ENCODE results near the gene NKIRAS2.

NKIRAS2 gene

GRCh38 chr17:42027590-42027889 is 7.7 kb downstream of the NKIRAS2 start:
- DNase-seq (ENCODE audit: low spot score) = no peak

- DNase-seq (ENCODE audit: low spot score) = peak; percentile 63
Measured at GRCh38 chr17:42027961-42028790, 8.3 kb downstream of the NKIRAS2 start.

- DNase-seq (ENCODE audit: low spot score) = no peak
Measured at GRCh38 chr17:42028791-42029127, 8.9 kb downstream of the NKIRAS2 start.

DNA sequence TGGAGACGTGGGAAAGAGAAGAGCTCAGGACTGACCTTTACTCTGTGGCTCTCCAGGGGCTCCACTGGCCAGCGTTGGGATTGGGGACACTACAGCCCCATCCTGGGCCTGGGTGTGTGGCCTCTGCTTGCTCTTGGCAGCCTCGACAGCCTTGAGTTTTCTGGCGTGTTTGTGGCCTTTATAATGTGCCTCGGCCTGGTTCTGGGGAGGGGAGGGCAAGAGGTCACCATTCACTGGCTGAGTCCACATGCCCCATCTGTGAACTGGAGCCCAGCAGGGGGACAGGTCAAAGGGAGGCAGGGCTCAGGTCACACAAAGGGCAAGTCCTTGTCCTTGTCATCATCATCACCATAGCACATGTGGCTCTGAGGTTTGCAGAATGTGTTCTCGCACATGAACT is 11.7 kb downstream of the NKIRAS2 start:
- DNase-seq (ENCODE audit: low spot score) = peak; percentile 28

DNA sequence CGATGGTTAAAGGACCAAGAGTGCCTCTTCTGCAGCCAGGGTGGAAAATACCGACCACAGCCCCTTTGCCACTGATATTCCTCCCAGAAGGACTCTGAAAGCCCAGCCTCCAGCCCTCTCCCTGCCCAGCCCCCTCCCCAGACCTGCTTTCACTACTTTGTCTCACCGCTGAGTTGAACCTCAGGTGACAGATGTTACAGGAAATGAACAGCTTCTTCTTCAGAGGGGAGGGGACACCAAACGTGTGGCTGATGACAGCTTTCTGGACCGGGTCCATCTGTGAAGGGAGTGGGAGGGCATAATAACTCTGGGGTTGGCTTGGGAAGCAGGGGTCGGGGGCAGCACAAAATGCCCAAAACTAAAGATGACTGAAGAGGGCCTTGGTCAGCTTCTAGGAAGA is 14.2 kb downstream of the NKIRAS2 start:
- DNase-seq (ENCODE audit: low spot score) = no peak

GRCh38 chr17:42038221-42038973 is 18.5 kb downstream of the NKIRAS2 start:
- no peak for DNase-seq (ENCODE audit: low spot score)

DNA sequence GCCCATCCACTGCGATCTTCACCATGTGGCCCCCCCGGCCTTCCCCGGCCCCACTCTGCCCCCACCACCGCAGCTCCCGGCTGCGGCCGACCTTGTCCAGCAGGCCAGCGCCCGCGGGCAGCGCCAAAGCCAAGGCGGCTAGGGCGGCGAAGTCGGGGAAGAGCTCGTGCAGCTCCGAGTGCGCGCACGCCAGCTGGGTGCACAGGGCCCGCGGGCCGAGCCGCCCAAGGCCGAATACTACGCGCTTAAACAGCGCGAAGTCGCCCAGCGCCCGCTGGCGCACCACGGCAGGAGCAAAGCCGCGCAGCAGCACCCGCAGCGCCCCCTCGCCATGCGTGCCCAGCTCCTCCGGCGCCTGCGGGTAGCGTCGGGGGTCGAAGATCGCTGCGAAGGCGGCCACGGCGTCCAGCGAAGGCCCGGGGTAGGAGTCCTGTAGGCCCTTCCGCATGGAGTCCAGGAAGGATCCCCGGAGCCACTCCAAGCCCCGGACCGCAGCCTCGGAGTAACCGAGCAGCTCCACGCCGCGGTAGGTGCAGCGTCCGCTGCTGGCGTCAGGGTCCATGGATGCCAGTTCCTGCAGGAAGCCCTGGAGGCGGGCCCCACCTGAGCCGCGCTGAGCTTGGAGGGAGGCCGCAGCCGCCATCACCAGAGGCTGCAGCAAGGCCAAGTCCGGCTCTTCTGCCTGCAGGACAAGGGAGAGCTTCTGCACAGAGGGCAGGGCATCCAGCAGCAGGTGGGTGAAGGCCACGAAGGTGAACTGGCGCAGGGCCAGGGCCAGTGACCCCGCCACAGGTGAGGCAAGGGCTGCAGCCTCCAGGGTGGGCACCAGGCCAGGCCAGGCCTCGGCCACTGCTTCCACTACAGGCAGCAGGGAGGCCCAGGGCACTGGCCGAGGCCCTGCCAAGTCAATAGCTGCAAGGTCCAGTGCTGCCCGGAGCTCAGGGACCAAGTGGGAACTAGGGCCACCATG is 20.2 kb downstream of the NKIRAS2 start:
- no peak for DNase-seq (ENCODE audit: low spot score)

DNA sequence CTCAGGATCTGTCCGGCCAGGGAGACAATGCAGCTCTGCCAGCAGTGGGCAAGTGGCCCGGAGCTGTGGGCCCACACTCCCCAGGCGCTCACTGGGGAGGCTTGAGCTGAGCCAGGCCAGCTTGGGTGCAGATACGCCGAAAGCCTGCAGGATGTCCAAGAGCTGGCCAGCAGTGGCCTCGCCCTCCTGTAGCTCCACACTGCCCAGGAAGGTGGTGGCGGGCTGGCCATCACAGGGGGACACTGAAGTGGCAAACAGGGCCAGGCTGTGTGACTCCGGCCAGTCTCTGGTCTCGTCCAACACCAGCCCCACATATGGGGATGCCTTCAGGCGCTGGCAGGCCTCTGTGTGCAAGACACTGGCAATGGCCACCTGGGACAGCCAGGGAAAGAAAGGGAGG is 20.9 kb downstream of the NKIRAS2 start:
- no peak for DNase-seq (ENCODE audit: low spot score)

DNA sequence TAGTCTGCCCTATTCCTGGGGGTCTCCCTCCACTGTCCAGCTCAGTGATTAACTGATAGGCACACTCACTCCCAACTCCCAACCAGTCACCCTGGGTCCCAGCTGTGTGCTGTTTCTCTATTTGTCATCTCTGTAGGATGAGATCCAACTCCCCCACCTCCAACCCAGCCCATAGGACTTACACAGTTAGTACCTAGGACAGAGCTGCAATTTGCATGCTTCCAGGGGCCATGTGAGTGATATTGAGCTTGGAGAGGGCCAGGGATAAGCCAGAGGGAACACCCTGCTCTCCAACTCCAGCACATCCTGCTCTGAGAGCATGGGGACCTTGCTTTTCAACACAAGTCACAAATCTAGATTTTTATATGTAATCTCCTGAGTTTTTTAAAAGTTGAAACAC is 21.7 kb downstream of the NKIRAS2 start:
- DNase-seq (ENCODE audit: low spot score) = no peak

DNA sequence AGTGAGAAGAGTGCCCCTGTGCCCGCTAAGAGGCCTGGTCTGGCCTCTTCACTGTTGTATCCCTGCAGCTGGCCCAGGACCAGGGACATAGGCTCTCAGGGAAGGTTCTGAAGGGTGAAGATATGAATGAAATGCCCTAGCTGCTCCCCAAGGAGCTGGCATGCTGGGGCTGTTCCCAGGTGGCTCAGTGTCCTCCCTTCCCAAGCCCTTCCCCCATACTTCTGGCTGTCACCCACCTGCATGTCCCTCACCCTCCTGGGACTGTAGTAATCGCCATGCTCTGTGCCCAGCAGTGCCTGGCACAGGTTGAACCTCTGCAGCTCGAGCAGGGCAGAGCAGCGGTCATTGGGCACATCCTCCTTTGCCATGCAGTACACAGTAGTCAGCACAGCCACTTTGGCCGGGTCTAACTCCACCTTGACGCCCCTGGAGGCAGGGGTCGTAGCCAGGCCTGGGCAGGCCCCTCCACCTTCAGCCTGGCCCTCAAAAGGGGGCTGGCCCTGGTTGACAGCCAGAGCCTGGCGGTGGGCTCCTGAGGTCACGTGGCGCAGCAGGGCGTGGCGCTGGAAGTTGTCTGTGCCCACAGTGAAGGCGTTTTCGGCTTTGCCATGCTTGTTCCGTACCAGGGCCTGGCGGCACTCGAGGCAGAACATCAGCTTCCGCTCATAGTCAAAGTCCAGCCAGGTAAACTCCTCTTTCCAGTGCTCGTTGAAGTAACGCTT is 22.9 kb downstream of the NKIRAS2 start:
- no peak for DNase-seq (ENCODE audit: low spot score)

DNA sequence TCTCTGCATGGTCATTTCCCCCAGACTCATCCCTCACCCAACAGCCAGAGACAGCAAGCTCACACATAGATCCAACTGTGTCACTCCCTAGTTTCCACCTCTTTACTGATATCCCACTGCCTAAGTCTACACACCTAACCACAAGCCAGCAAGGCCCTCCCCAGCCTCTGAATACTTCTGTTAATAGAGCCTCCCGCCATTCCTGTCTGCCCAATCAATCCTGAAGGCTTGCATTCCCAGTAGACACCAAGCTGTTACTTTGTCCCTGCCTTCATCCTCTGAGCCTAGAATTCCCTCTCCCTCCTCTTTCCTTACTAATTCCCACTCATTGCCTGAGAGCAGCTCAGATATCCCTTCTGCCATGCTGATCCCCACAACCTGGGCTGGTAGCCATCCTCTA is 25.8 kb downstream of the NKIRAS2 start:
- no peak for DNase-seq (ENCODE audit: low spot score)

DNA sequence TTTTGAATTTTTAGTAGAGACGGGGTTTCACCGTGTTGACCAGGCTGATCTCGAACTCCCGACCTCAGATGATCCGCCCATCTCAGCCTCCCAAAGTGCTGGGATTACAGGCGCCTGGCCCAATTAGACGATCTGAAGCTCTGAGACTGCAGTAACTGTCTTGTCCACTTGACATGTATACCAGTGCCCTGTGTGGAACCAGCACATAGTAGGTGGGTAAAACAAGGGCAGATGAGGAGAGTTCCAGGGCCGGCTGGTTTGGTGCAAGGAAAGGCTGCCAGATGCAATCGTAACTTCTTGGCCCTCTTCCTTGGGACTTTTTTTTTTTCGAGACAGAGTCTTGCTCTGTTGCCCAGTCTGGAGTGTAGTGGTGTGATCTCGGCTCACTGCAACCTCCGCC is 27.5 kb downstream of the NKIRAS2 start:
- no peak for DNase-seq (ENCODE audit: low spot score)

DNA sequence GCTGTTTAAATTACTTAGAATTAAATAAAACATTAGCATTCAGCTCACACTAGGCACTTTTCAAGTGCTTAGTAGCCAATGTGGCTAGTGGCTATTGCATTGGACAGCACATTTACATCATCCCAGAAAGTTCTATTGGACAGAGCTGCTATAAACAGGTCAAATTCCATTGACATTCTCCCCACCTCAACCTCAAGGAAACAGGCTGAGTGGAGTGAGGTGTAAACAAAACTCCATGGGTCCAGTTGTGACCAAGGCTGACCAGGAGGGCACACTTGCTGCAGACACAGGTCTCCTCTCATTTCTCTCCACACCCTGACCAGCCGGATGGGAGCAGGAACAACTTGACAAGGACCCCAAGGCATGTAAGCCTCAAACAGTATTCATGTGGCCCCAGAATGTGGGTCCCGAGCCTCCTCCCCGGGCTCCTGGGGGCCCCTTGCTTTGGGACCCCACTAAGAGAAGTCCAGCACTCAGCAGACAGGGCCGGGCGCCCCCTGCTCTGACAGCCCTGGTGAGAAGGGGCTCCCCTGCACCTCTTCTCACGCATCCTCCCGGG is 30.0 kb downstream of the NKIRAS2 start:
- DNase-seq (ENCODE audit: low spot score) = no peak

- DNase-seq (ENCODE audit: low spot score) = peak; percentile 95
Measured at GRCh38 chr17:42050393-42051012, 30.6 kb downstream of the NKIRAS2 start, which contains the start of gene C17orf113. C17orf113 (minus strand) TSS chr17:42050601; CDS start chr17:42043376, 7,225 bp downstream.

GRCh38 chr17:42051013-42051400 is 31.1 kb downstream of the NKIRAS2 start:
- DNase-seq (ENCODE audit: low spot score) = no peak

- no peak for DNase-seq (ENCODE audit: low spot score)
Measured at GRCh38 chr17:42051645-42052044, 31.8 kb downstream of the NKIRAS2 start.

GRCh38 chr17:42052346-42052877 is 32.5 kb downstream of the NKIRAS2 start:
- no peak for DNase-seq (ENCODE audit: low spot score)

- no peak for DNase-seq (ENCODE audit: low spot score)
Measured at GRCh38 chr17:42053731-42054500, 34.0 kb downstream of the NKIRAS2 start.

- DNase-seq (ENCODE audit: low spot score) = no peak
Measured at GRCh38 chr17:42055027-42055426, 35.1 kb downstream of the NKIRAS2 start.

DNA sequence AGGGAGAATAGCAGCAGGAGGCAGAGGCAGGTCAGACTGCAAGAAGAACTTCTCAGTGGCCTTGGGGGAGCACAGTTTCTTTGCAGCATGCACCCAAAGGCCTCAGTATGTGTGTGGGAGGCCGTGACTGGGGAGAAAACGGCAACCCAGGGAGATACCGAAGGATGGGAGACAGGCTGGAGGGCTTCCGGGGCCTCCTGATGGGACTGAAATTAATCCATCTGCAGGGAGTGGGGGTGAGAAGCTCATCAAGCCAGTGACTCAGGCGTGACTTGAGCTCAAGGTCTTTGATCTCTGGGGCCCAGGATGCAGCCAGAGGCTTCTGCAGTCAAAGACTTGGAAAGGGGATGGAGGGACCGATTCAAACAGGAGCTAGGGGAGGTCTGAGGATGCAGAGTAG is 35.6 kb downstream of the NKIRAS2 start:
- no peak for DNase-seq (ENCODE audit: low spot score)

Measured in D341Med (cell line).